Uterus (tissue), 4 donors: ENCODE results near the gene ACOT2. TPM values are rescaled to one million over a fixed set of nuclear protein-coding genes. Genes with fewer than 3 reads are reported as not detected.

Experiments used
- DNase-seq, 2 donors: peaks; one replicate each; pipeline ENCODE4 v3.0.0-alpha.2; 2019 to 2020
- H3K27ac ChIP-seq, 2 donors: fragments of 200-600 bp; sonication (generic); 1 replicate in 1 of 2; 2 replicates in 1 of 2; pipeline ENCODE4 v1.5.1; 2016 to 2018
- H3K27me3 ChIP-seq, 2 donors: fragments of 200-600 bp; sonication (generic); one replicate each; pipeline ENCODE4 v1.5.1; 2018 to 2019; ENCODE audit warnings: control low read depth in 1 of 2
- H3K36me3 ChIP-seq, 2 donors: fragments of 200-600 bp; sonication (generic); one replicate each; pipeline ENCODE4 v1.5.1; 2019; ENCODE audit warnings: control low read depth in 1 of 2
- H3K4me1 ChIP-seq, 2 donors: fragments of 200-600 bp; sonication (generic); one replicate each; pipeline ENCODE4 v1.5.1; 2018 to 2019; ENCODE audit warnings: control low read depth in 1 of 2
- H3K4me3 ChIP-seq, 2 donors: fragments of 200-600 bp; sonication (generic); 1 replicate in 1 of 2; 2 replicates in 1 of 2; pipeline ENCODE4 v1.5.1; 2018 to 2019; ENCODE audit warnings: mild to moderate bottlenecking in 1 of 2
- H3K9me3 ChIP-seq, 2 donors: fragments of 200-600 bp; sonication (generic); one replicate each; pipeline ENCODE4 v1.5.1; 2019; ENCODE audit warnings: control low read depth in 1 of 2
- CTCF ChIP-seq, 4 experiments: fragments of 200-600 bp in 2 of 4; fragments of 450-650 bp in 2 of 4; sonication (generic) in 2 of 4; IDR thresholded peaks; one replicate each; pipeline ENCODE4 v1.5.1; 2016 to 2019; ENCODE audit warnings: antibody characterized with exemption in 4 of 4, mild to moderate bottlenecking in 2 of 4, moderate library complexity in 1 of 4
- POLR2A ChIP-seq, 2 donors: fragments of 450-650 bp; IDR thresholded peaks; one replicate each; pipeline ENCODE4 v1.6.1; 2016; ENCODE audit warnings: antibody characterized with exemption in 2 of 2, mild to moderate bottlenecking in 1 of 2, moderate library complexity in 1 of 2
- intact Hi-C: fragments of 100-400 bp; cut with DNase I; formaldehyde crosslinking; loops from one replicate; pipeline ENCODE4 v1.15.1; 2023; ENCODE audit warnings: low total_unique reads
- total RNA-seq, 4 donors: library from RNA; depleted of rRNA in 3 of 4; stranded (reverse); fragments of >200 nt in 3 of 4; gene quantifications; one replicate each; pipeline versions ENCODE4 v1.1.0 to v1.2.4, GENCODE V29; 2014 to 2023
- donor health status: DM: yes; HTN: yes; CAD: no.

The ACOT2 gene
- total RNA-seq, 4 donors from 2014 or later, result 25.4 to 48.8 (median 46.1) TPM

GRCh38 chr14:73607241-73607640 is 38.2 kb downstream of the ACOT2 start:
- Histone ChIP-seq H3K27ac (no peak overlapping the region), H3K36me3 (no peaks in the 10 kb centered on the region), H3K4me3 (no peak overlapping the region), H3K9me3 (no peaks in the 10 kb centered on the region), H3K4me1 (no peaks in the 10 kb centered on the region), H3K27me3 (no peaks in the 10 kb centered on the region)
- no peak for DNase-seq
- TF ChIP-seq POLR2A (IDR thresholded peaks at IDR 0.05) (no peak), CTCF (IDR thresholded peaks at IDR 0.05) (no peak)
- intact Hi-C loops, result no loop called here

DNA sequence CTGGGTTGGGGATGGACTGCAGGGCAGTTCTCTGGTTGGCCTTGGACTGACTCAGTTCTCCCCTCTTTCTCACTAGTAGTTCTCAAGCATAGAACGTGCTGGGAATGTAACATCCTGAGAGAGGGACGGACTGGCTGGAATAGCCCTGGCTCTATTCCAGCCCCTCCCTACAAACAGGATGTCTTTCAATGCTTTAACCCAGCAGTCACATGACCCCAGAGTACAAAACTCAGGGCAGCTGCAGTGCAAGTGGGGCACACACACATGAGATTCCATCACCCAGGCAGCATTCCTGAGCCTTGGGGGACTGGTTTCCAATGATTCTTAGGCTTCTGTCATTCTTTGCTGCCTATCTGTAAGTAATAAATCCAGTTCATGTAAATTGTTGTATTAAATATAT is 41.7 kb downstream of the ACOT2 start:
- Histone ChIP-seq H3K27me3 (no peaks in the 10 kb centered on the region), H3K4me3 (no peak overlapping the region), H3K4me1 (no peaks in the 10 kb centered on the region), H3K9me3 (no peaks in the 10 kb centered on the region), H3K27ac (no peak overlapping the region), H3K36me3 (no peaks in the 10 kb centered on the region)
- intact Hi-C loops, result no loop called here
- DNase-seq, result no peak
- TF ChIP-seq POLR2A (IDR thresholded peaks at IDR 0.05) (no peak), CTCF (IDR thresholded peaks at IDR 0.05) (no peak)

- Histone ChIP-seq H3K4me1 (no peaks in the 10 kb centered on the region), H3K4me3 (peak within 1 kb of the TSS; percentile 37 to 71), H3K36me3 (no peaks in the 10 kb centered on the region), H3K27ac (peak within 1 kb of the TSS; percentile 77 to 84), H3K27me3 (no peaks in the 10 kb centered on the region), H3K9me3 (no peaks in the 10 kb centered on the region)
- TF ChIP-seq POLR2A (IDR thresholded peaks at IDR 0.05) (peak in 1 of 2 donors; percentile 48), CTCF (IDR thresholded peaks at IDR 0.05) (no peak)
- DNase-seq, result peak; percentile 65 to 70
- intact Hi-C loops, result no loop called here
These were observed 43.5 kb downstream of the ACOT2 start, which contains the start of gene ACOT6 for GRCh38 chr14:73612339-73613045. ACOT6 (plus strand) TSS chr14:73612517; CDS start chr14:73612572, 55 bp downstream.

- peak overlapping the region; percentile 77 to 84 for H3K27ac ChIP-seq
- H3K4me1 ChIP-seq, result no peaks in the 10 kb centered on the region
- TF ChIP-seq CTCF (IDR thresholded peaks at IDR 0.05), result no peak
- no peak for TF ChIP-seq POLR2A (IDR thresholded peaks at IDR 0.05)
- no peaks in the 10 kb centered on the region for H3K9me3 ChIP-seq
- peak overlapping the region; percentile 37 to 71 for H3K4me3 ChIP-seq
- no peaks in the 10 kb centered on the region for H3K27me3 ChIP-seq
- no peaks in the 10 kb centered on the region for H3K36me3 ChIP-seq
- DNase-seq, result no peak
- intact Hi-C loops, result no loop called here
These were observed 44.0 kb downstream of the ACOT2 start for GRCh38 chr14:73613046-73613383.

- Histone ChIP-seq H3K27me3 (no peaks in the 10 kb centered on the region), H3K36me3 (no peaks in the 10 kb centered on the region), H3K4me1 (no peaks in the 10 kb centered on the region), H3K27ac (peak overlapping the region in 1 of 2 donors; percentile 84), H3K9me3 (no peaks in the 10 kb centered on the region), H3K4me3 (peak overlapping the region in 1 of 2 donors; percentile 71)
- intact Hi-C loops, result no loop called here
- no peak for TF ChIP-seq CTCF (IDR thresholded peaks at IDR 0.05)
- no peak for TF ChIP-seq POLR2A (IDR thresholded peaks at IDR 0.05)
- DNase-seq, result no peak
These were observed 44.5 kb downstream of the ACOT2 start for GRCh38 chr14:73613419-73613963.
